ENCODE measurements around the gene TBX1. TPM values are rescaled to one million over a fixed set of nuclear protein-coding genes. Genes with fewer than 3 reads are reported as not detected.

The TBX1 gene
- total RNA-seq, 1 donor from 2014 or later = 6.8 TPM

- Mint-ChIP-seq H3K4me1 (ENCODE audit: low read depth, unreplicated experiment) (peaks cover 4% of the 10 kb centered on the region), H3K27ac (ENCODE audit: unreplicated experiment) (peak overlapping the region; percentile 84), H3K9me3 (ENCODE audit: unreplicated experiment) (peaks cover 17% of the 10 kb centered on the region), H3K27me3 (ENCODE audit: low read depth, unreplicated experiment) (peaks cover 57% of the 10 kb centered on the region), H3K36me3 (ENCODE audit: low read depth, unreplicated experiment) (peaks cover 4% of the 10 kb centered on the region), H3K4me3 (ENCODE audit: unreplicated experiment) (no peak overlapping the region)
- Histone ChIP-seq H3K9ac (ENCODE audit: low read length) (no peak overlapping the region), H3K4me1 (ENCODE audit: insufficient read depth, low read length) (no peaks in the 10 kb centered on the region), H3K27me3 (ENCODE audit: insufficient read depth, low read length) (peaks cover 78% of the 10 kb centered on the region), H4K20me1 (ENCODE audit: insufficient read depth, low read length) (peaks cover 19% of the 10 kb centered on the region), H2AFZ (ENCODE audit: low read depth, low read length) (no peak overlapping the region), H3K4me2 (ENCODE audit: low read length) (no peak overlapping the region), H3K4me3 (ENCODE audit: insufficient read depth, low read depth, low read length) (no peak overlapping the region), H3K9me3 (ENCODE audit: insufficient read depth, low read depth, low read length) (peaks cover 3% of the 10 kb centered on the region), H3K79me2 (ENCODE audit: insufficient read depth, low read length) (no peaks in the 10 kb centered on the region), H3K27ac (ENCODE audit: low read depth, low read length) (no peak overlapping the region), H3K36me3 (ENCODE audit: insufficient read depth, low read length) (no peaks in the 10 kb centered on the region)
- DNase-seq (ENCODE audit: low read depth) (no peak), FAIRE-seq (no peak)
- TF ChIP-seq CTCF (IDR thresholded peaks at IDR 0.05; ENCODE audit: insufficient read depth, low read depth, low read length) (no peak), EZH2 (IDR thresholded peaks at IDR 0.05; ENCODE audit: insufficient read depth, low read length) (no peak)
Observed at GRCh38 chr22:19764636-19765476, 4.3 kb downstream of the TBX1 start.

DNA sequence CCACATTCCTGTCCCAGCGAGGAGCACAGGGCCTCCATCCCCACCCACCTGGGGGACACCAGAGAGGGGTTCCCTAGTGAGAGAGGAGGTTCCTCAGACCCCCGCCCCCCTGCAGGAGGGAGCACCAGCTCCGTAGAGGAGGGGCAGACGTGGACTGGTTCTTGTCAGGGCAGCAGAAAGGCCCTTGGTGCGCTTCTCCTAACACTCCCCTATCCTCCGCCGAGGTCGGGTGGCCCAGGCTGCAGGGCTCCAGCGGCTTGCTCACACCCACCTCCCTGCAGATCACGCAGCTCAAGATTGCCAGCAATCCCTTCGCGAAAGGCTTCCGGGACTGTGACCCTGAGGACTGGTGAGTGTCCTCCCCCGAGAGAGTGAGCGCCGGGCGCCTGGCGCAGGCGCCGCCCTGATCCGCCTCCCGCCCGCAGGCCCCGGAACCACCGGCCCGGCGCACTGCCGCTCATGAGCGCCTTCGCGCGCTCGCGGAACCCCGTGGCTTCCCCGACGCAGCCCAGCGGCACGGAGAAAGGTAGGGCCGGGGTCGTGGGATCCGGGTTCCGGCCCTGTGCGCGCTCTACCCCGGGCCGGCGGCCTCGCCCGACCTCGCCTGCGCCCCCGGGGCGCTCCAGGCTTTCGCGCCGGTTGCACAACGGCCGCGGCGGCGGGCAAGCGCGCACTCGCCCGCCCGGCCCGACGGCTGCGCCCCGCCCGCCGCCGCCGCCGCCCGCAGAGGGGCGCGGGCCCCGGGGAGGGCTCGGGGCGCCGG is 5.1 kb downstream of the TBX1 start:
- Mint-ChIP-seq H3K27me3 (ENCODE audit: low read depth, unreplicated experiment) (peaks cover 61% of the 10 kb centered on the region), H3K4me3 (ENCODE audit: unreplicated experiment) (no peak overlapping the region), H3K36me3 (ENCODE audit: low read depth, unreplicated experiment) (peaks cover 3% of the 10 kb centered on the region), H3K9me3 (ENCODE audit: unreplicated experiment) (peaks cover 12% of the 10 kb centered on the region), H3K27ac (ENCODE audit: unreplicated experiment) (peak overlapping the region; percentile 47), H3K4me1 (ENCODE audit: low read depth, unreplicated experiment) (no peaks in the 10 kb centered on the region)
- TF ChIP-seq CTCF (IDR thresholded peaks at IDR 0.05; ENCODE audit: insufficient read depth, low read depth, low read length) (no peak), EZH2 (IDR thresholded peaks at IDR 0.05; ENCODE audit: insufficient read depth, low read length) (peak; percentile 70)
- no peak overlapping the region for H3K9ac ChIP-seq (ENCODE audit: low read length)
- H3K9me3 ChIP-seq (ENCODE audit: insufficient read depth, low read depth, low read length) = peaks cover 3% of the 10 kb centered on the region
- no peaks in the 10 kb centered on the region for H3K4me1 ChIP-seq (ENCODE audit: insufficient read depth, low read length)
- H3K27me3 ChIP-seq (ENCODE audit: insufficient read depth, low read length) = peaks cover 74% of the 10 kb centered on the region
- FAIRE-seq = no peak
- H4K20me1 ChIP-seq (ENCODE audit: insufficient read depth, low read length) = peaks cover 15% of the 10 kb centered on the region
- H3K4me3 ChIP-seq (ENCODE audit: insufficient read depth, low read depth, low read length) = no peak overlapping the region
- no peak overlapping the region for H3K27ac ChIP-seq (ENCODE audit: low read depth, low read length)
- no peaks in the 10 kb centered on the region for H3K79me2 ChIP-seq (ENCODE audit: insufficient read depth, low read length)
- H2AFZ ChIP-seq (ENCODE audit: low read depth, low read length) = no peak overlapping the region
- H3K4me2 ChIP-seq (ENCODE audit: low read length) = peak overlapping the region; percentile 26
- no peak for DNase-seq (ENCODE audit: low read depth)
- no peaks in the 10 kb centered on the region for H3K36me3 ChIP-seq (ENCODE audit: insufficient read depth, low read length)

Data from astrocyte (in vitro differentiated cells and primary cell).